ENCODE data around the gene LRRC15. TPM values are rescaled to one million over a fixed set of nuclear protein-coding genes. Genes with fewer than 3 reads are reported as not detected.

The LRRC15 gene
- total and polyA plus RNA-seq, 2 experiments from 2014 or later: not detected

- no peak overlapping the region for H3K4me2 ChIP-seq
- H3K4me1 ChIP-seq (ENCODE audit: insufficient read depth): no peaks in the 10 kb centered on the region
- no peaks in the 10 kb centered on the region for H3K27me3 ChIP-seq
- H3K9me2 ChIP-seq (replicated peaks; ENCODE audit: insufficient read depth): no peaks in the 10 kb centered on the region
- no peak for DNase-seq (ENCODE audit: low spot score)
- no peak overlapping the region for H3K27ac ChIP-seq
- no peak overlapping the region for H2AFZ ChIP-seq
- no peak overlapping the region for H3K4me3 ChIP-seq
- no peak for TF ChIP-seq CTCF (IDR thresholded peaks at IDR 0.05; ENCODE audit: poor library complexity)
- TF ChIP-seq EZH2 (IDR thresholded peaks at IDR 0.05; ENCODE audit: borderline replicate concordance): no peak
- TF ChIP-seq EZH2phosphoT487 (IDR thresholded peaks at IDR 0.05; ENCODE audit: low read depth, severe bottlenecking, unreplicated experiment): no peak
- WGBS (ENCODE audit: low lambda C conversion rate, missing lambda C conversion rate): 84% methylated on average over 9 of the region's 9 CpGs
- H3K79me2 ChIP-seq: no peaks in the 10 kb centered on the region
- H4K20me1 ChIP-seq (ENCODE audit: insufficient read depth, poor library complexity, severe bottlenecking): no peaks in the 10 kb centered on the region
- no peaks in the 10 kb centered on the region for H3K9me3 ChIP-seq (ENCODE audit: low read depth)
- no peaks in the 10 kb centered on the region for H3K36me3 ChIP-seq (replicated peaks; ENCODE audit: insufficient read depth, low read depth)
Observed at GRCh38 chr3:194379651-194380050, 10.1 kb upstream of the LRRC15 start.

GRCh38 chr3:194379231-194379630 lies 9.7 kb upstream of the LRRC15 start:
- no peak overlapping the region for H3K4me2 ChIP-seq
- DNase-seq (ENCODE audit: low spot score): no peak
- H3K79me2 ChIP-seq: no peaks in the 10 kb centered on the region
- H3K27ac ChIP-seq: no peak overlapping the region
- H3K4me3 ChIP-seq: no peak overlapping the region
- no peaks in the 10 kb centered on the region for H3K27me3 ChIP-seq
- TF ChIP-seq EZH2 (IDR thresholded peaks at IDR 0.05; ENCODE audit: borderline replicate concordance) (no peak), CTCF (IDR thresholded peaks at IDR 0.05; ENCODE audit: poor library complexity) (no peak), EZH2phosphoT487 (IDR thresholded peaks at IDR 0.05; ENCODE audit: low read depth, severe bottlenecking, unreplicated experiment) (no peak)
- H3K4me1 ChIP-seq (ENCODE audit: insufficient read depth): no peaks in the 10 kb centered on the region
- no peaks in the 10 kb centered on the region for H3K9me2 ChIP-seq (replicated peaks; ENCODE audit: insufficient read depth)
- H2AFZ ChIP-seq: no peak overlapping the region
- 87% methylated on average over 6 of the region's 6 CpGs for WGBS (ENCODE audit: low lambda C conversion rate, missing lambda C conversion rate)
- no peaks in the 10 kb centered on the region for H3K36me3 ChIP-seq (replicated peaks; ENCODE audit: insufficient read depth, low read depth)
- H3K9me3 ChIP-seq (ENCODE audit: low read depth): no peaks in the 10 kb centered on the region
- no peaks in the 10 kb centered on the region for H4K20me1 ChIP-seq (ENCODE audit: insufficient read depth, poor library complexity, severe bottlenecking)

- H3K36me3 ChIP-seq (replicated peaks; ENCODE audit: insufficient read depth, low read depth): no peaks in the 10 kb centered on the region
- H3K9me2 ChIP-seq (replicated peaks; ENCODE audit: insufficient read depth): no peaks in the 10 kb centered on the region
Observed at GRCh38 chr3:194377708-194378107, 8.2 kb upstream of the LRRC15 start.

More at GRCh38 chr3:194377708-194378107, 8.2 kb upstream of the LRRC15 start:
- Histone ChIP-seq H3K9me3 (ENCODE audit: low read depth) (no peaks in the 10 kb centered on the region), H3K4me2 (no peak overlapping the region), H3K4me3 (no peak overlapping the region), H4K20me1 (ENCODE audit: insufficient read depth, poor library complexity, severe bottlenecking) (no peaks in the 10 kb centered on the region), H3K27ac (no peak overlapping the region), H3K79me2 (no peaks in the 10 kb centered on the region), H3K27me3 (no peaks in the 10 kb centered on the region), H2AFZ (no peak overlapping the region), H3K4me1 (ENCODE audit: insufficient read depth) (no peaks in the 10 kb centered on the region)
- no peak for DNase-seq (ENCODE audit: low spot score)
- TF ChIP-seq EZH2phosphoT487 (IDR thresholded peaks at IDR 0.05; ENCODE audit: low read depth, severe bottlenecking, unreplicated experiment): no peak
- TF ChIP-seq CTCF (IDR thresholded peaks at IDR 0.05; ENCODE audit: poor library complexity): no peak
- no peak for TF ChIP-seq EZH2 (IDR thresholded peaks at IDR 0.05; ENCODE audit: borderline replicate concordance)
- WGBS (ENCODE audit: low lambda C conversion rate, missing lambda C conversion rate): 81% methylated on average over 1 of the region's 1 CpG

Measured in hepatocyte (in vitro differentiated cells).